ENCODE results near the gene LRMDA.

The LRMDA gene

DNA sequence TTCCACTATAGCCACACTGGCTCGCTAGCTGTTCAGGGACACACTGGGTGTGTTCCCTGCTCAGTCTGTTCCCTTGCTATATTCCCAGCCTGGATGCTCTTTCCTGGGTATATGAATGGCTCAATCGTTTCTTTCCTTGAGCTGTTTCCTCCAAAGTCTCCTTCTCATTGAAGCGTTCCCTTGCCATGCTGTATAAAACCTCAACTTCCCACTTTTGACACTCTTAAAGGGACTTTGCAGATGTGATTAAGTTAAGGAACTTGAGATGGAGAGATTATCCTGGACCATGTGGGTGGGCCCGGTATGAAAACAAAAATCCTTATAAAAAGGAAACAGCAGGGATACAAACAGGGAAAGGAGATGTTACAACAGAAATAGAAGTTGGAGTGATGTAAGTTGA lies 973.1 kb downstream of the LRMDA start:
- H3K4me1 Mint-ChIP-seq: no peaks in the 10 kb centered on the region

DNA sequence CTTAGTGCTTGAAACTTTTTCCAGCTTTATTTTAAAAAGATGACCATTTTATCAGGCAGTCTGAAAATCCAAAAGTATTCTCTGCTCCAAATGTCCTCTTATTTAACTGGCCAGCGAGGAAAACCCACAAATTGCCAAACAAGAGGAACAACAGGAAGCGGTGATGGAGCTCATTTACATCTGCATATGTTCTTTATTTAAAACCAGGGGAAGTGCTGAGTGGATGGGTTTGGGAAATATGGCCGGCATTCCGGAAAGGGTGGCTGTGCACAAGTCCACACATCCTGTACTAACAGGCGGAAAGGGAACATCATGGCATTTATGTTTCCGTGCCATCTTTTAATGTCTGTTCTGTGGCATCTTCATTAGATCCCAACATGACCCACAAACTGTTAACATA lies 974.5 kb downstream of the LRMDA start:
- Mint-ChIP-seq H3K27ac (no peak overlapping the region), H3K9me3 (peaks cover 0 to 20% of the 10 kb centered on the region in 2 donors), H3K27me3 (no peaks in the 10 kb centered on the region), H3K4me3 (no peak overlapping the region), H3K4me1 (no peaks in the 10 kb centered on the region)
- DNase-seq (no peak), ATAC-seq (no peak)

More for the DNA sequence above, 973.1 kb downstream of the LRMDA start:
- ATAC-seq (no peak), DNase-seq (no peak)
- Mint-ChIP-seq H3K27ac (no peak overlapping the region), H3K27me3 (no peaks in the 10 kb centered on the region), H3K4me3 (no peak overlapping the region), H3K9me3 (peaks cover 4 to 27% of the 10 kb centered on the region in 2 donors)

DNA sequence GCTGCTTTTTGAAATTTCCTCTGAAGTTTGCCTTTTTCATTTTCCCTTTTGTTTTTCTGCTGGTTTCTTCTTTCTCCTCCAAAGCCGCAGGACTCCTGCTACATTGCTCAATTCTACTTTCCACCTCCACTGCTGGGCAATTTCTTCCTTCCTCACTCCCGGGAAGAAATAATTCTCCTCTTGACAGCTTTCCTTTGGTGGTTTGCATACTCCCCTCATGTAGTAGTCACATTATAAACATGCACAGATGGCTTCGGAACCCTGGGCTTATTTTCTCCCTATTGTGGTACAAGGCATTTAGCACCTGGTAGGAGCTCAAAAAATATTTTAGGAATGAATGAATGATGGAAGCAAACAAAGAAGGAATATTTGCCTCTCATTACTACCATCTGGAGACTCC lies 977.2 kb downstream of the LRMDA start:
- DNase-seq: no peak
- no peaks in the 10 kb centered on the region for H3K27me3 Mint-ChIP-seq
- H3K4me3 Mint-ChIP-seq: no peak overlapping the region
- peaks cover 5 to 20% of the 10 kb centered on the region in 2 donors for H3K9me3 Mint-ChIP-seq
- no peak overlapping the region for H3K27ac Mint-ChIP-seq
- no peaks in the 10 kb centered on the region for H3K4me1 Mint-ChIP-seq
- no peak for ATAC-seq

DNA sequence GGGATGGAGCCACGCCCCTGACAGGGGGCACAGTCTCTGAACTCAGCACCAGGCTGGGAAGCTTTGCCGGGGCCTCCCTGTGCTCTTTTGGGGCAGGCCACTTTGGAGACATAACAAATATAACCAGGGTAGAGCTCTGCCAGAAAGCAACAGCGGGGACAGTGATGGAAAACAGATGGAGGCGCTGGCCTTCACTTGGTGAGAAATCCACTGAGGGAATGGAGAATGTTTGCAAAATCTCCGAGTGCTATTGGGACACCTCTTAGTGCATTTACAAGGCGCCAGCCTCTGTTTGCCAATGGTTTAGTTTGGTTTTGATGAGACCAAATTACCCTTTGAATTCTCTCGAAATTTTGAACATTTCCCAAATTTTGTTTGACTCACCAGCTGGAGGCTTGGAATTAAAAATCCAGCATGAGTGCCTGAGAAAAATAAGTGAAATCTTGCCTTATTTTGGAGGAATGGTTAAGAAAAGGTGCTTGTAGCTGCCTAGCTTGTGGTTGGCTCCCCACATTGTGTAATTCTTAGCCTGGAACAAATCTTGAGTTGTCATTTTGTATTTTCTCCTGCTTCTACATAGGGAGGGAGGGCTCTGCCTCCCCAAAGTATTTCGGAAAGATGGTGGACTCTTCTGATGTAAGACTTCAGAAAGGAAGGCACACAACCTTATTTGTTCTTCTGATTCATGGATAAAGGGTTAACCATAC lies 980.5 kb downstream of the LRMDA start:
- no peaks in the 10 kb centered on the region for H3K27me3 Mint-ChIP-seq
- peaks cover 5 to 11% of the 10 kb centered on the region in 2 donors for H3K9me3 Mint-ChIP-seq
- no peaks in the 10 kb centered on the region for H3K4me1 Mint-ChIP-seq
- ATAC-seq (no peak), DNase-seq (no peak)
- no peak overlapping the region for H3K4me3 Mint-ChIP-seq
- H3K27ac Mint-ChIP-seq: no peak overlapping the region

DNA sequence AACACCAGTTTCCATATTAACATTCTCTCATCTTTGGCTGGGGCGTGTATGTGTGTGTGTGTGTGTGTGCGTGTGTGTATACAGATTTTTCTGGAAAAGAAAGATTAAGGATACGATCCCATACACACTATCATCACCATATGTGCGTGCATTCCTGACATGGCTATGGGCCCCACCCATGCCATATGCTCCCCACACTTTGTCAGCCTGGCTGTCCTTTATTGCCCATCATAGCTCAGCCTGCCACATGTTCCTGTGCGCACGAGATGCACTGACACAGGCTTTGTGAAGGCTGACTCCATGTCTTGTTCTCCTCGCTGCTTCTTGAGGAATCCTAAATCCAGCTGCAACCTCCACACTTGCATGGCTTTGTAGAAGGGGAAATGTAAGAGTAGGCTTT lies 984.1 kb downstream of the LRMDA start:
- no peak overlapping the region for H3K4me3 Mint-ChIP-seq
- no peak for ATAC-seq
- H3K4me1 Mint-ChIP-seq: no peaks in the 10 kb centered on the region
- no peak for DNase-seq
- peaks cover 5 to 7% of the 10 kb centered on the region in 2 donors for H3K9me3 Mint-ChIP-seq
- H3K27ac Mint-ChIP-seq: no peak overlapping the region
- no peaks in the 10 kb centered on the region for H3K27me3 Mint-ChIP-seq

DNA sequence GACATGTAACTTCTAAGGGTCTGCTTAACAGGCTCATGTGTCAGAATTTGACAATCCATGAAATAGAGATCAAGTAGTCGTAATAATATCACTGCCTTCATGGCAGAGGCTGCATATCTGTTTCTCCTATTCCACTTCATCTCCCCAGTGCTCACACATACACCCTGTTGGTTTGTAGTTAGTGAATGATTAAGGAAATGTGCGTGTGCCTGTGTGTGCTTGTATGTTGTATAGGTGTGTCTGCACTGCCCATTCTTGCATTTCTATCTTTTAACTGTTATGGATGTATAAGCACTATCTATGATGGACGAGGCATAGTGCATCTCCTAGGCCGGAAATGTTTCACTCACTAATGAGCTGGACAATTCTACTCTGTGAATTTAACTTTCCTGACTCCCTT lies 985.2 kb downstream of the LRMDA start:
- Mint-ChIP-seq H3K27me3 (no peaks in the 10 kb centered on the region), H3K9me3 (peaks cover 5 to 7% of the 10 kb centered on the region in 2 donors), H3K4me1 (no peaks in the 10 kb centered on the region), H3K4me3 (no peak overlapping the region), H3K27ac (no peak overlapping the region)
- DNase-seq: no peak
- ATAC-seq: no peak

DNA sequence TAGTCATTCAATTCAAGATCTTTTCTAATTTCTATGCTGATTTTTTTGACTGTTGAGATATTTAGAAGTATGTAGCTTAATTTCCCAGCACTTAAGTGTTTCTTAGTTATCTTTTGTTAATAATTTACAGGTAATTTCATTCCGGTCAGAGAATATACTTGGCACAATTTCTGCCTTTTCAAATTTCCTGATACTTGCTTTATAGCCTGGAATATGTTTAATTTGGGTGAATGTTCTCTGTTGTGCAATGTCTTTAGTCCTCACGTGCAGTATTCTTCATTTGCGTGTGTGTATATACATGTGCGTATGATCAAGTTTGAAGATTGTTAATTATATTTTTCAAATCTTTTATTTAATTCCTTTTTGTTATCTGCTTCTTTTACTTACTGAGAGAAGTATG lies 989.3 kb downstream of the LRMDA start:
- DNase-seq (no peak), ATAC-seq (no peak)
- Mint-ChIP-seq H3K4me1 (no peaks in the 10 kb centered on the region), H3K4me3 (no peak overlapping the region), H3K9me3 (no peaks in the 10 kb centered on the region), H3K27me3 (no peaks in the 10 kb centered on the region), H3K27ac (no peak overlapping the region)

DNA sequence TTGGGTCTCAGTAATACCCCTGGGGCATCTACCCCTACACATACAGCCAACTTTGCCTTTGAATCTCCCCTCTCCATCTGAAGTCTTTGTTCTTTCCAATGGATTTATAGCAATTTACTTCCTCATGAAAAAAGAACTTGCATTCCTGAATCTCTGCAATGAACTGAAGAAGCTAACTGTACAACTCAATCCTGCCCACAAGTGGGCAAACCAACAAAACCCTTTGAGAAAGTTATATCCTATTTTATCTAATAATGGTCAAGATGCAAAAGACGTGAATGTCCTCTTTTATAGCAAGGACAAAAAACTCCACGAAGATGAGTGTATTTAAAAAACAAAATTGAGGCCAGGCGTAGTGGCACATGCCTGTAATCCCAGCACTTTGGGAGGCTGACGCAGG lies 991.3 kb downstream of the LRMDA start:
- H3K4me3 Mint-ChIP-seq: no peak overlapping the region
- H3K27ac Mint-ChIP-seq: no peak overlapping the region
- ATAC-seq: no peak
- no peaks in the 10 kb centered on the region for H3K9me3 Mint-ChIP-seq
- no peaks in the 10 kb centered on the region for H3K4me1 Mint-ChIP-seq
- DNase-seq: no peak
- H3K27me3 Mint-ChIP-seq: no peaks in the 10 kb centered on the region

DNA sequence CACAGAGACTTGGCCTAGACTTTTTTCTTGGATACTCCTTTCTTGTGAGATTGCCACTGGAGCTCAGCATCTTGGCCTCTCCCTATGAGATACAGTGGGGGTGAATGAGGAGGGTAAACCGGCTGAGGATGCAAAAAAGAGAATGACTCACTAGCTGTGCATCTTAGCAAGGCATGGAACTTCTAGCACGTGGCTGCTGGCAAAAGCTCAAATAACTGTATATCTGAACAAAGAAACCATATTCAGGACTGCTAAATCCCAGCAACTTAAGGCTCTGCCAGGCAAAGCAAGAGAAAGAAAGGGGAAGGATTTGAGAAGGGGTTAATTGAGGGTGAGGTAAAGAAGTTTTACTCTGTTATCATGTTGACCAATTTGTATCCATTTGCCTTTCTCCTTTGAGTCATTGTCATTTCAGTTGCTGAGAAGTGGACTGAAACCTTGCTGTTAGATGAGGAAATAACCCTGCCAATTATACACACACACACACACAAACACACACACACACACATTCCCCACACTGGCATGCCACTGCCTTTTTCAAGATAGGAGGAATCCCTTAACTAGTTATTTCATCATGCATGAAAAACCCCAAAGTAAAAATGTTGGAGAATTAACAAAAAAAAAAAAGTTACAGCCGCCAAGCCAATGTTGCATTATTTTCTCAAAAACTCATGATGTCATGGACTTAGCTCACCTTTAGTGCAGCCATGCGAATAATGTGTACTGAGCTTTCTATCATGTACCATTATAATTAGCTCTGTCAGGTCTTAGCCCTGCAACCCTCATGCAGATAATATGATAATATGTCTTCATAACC lies 997.3 kb downstream of the LRMDA start:
- Mint-ChIP-seq H3K9me3 (no peaks in the 10 kb centered on the region), H3K4me1 (no peaks in the 10 kb centered on the region), H3K27me3 (no peaks in the 10 kb centered on the region), H3K4me3 (no peak overlapping the region), H3K27ac (no peak overlapping the region)
- DNase-seq (no peak), ATAC-seq (no peak)

DNA sequence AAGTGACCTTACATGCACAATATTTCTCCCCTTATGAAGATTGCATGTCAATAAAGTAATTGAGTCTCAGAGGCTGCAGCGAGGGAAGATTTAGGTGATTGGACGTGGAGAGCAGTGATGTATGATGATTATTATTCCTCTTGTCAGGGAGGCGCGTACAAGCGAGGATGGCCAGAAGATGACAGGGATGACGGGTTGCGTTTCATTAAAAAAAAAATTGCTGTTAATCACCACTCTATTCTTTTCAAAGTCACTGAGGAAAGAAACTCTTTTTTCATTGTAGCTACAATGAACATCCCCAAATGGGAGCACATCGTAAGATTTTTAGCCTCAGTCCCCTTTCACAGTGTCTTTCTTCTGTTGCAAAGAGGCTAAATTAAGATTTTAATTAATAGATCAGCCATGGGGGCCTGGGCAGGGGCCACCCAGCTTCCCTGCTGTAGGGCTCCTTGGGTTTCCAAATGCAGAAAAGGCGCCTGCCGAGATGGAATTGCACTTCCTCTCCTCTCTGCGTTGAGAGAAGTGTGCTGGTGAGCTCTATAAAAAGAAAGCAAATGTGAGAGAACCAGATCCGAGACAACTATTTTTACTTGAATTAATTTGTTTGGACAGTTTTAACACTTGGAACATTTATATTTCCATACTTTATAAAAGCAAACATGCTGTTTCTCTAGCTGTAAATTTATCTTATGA lies 998.1 kb downstream of the LRMDA start:
- H3K27me3 Mint-ChIP-seq: no peaks in the 10 kb centered on the region
- H3K4me3 Mint-ChIP-seq: no peak overlapping the region
- no peak for ATAC-seq
- H3K9me3 Mint-ChIP-seq: no peaks in the 10 kb centered on the region
- no peak for DNase-seq
- no peak overlapping the region for H3K27ac Mint-ChIP-seq
- no peaks in the 10 kb centered on the region for H3K4me1 Mint-ChIP-seq

DNA sequence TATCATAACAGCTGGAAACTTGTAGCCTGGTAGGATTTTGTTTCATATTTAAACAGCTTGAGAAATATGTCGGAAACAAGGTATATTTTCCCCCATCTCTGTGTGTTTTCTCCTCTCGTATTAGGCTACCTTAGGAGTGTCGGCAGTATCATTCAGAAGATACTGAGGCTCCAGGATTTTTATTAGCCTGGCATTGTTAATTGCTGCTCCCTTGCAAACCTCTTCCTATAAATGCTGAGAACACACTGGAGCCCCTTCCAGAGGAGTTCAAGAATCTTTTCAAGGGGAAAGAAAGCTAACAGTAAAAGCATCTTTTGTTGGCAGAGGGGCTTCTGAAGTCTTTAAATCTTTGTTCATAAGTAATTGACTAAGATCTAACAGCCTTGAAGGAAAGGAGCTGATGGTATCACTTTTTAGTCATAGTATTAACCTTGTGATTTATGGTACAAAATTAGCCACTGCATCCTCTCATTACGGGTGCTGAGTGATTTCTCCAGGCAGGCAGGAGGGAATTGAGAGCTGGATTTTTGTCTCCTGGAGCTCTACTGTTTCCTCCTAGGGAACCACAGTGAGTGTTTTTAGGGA lies 998.7 kb downstream of the LRMDA start:
- no peak for DNase-seq
- ATAC-seq: no peak
- H3K4me1 Mint-ChIP-seq: no peaks in the 10 kb centered on the region
- H3K27ac Mint-ChIP-seq: no peak overlapping the region
- no peak overlapping the region for H3K4me3 Mint-ChIP-seq
- no peaks in the 10 kb centered on the region for H3K27me3 Mint-ChIP-seq
- no peaks in the 10 kb centered on the region for H3K9me3 Mint-ChIP-seq

DNA sequence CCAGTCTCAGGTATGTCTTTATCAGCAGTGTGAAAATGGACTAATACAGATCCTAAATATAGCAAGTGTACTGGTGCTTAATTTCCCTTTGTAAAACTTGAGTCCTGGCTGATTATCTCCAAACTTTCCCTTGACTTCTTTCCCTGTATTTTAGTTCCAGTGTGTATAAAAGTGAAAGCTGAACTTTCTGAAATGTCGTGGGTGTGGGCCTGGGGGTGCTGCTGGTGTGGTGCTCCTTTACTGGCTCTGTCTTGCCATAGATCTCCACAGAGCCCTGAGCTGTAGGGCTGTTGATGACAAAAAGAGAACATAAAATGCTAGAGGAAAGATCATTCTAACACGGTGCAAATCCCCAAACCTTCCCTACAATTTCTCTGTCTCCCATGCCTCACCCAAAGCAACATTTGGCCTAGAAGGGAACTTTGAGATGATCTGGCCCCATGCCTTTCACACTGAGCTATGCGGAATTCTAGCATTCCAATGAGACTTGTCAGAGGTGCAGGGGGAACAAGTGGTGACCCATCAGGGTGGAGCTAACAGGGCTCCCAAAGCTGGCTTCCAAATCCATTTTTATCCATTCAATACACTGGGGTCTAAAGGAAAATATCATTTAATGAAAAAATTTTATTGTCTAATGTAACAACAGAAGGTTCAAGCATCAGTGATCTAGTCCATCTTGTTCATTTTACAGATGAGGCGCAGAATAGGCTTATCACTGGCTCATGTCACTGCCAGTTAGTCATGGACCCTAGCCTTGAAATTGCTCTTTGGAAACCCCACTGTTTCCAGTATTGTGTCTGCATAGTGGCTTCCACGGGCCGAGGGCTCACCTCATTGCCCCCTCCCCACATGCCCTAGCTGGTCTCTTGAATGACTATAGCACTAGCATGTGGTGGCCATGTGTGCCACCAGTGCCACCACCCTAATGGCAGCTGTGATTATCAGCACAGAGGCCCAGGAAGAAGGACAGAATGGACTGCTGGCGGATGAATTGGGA lies 1000.9 kb downstream of the LRMDA start:
- H3K27ac Mint-ChIP-seq: no peak overlapping the region
- no peak for DNase-seq

DNA sequence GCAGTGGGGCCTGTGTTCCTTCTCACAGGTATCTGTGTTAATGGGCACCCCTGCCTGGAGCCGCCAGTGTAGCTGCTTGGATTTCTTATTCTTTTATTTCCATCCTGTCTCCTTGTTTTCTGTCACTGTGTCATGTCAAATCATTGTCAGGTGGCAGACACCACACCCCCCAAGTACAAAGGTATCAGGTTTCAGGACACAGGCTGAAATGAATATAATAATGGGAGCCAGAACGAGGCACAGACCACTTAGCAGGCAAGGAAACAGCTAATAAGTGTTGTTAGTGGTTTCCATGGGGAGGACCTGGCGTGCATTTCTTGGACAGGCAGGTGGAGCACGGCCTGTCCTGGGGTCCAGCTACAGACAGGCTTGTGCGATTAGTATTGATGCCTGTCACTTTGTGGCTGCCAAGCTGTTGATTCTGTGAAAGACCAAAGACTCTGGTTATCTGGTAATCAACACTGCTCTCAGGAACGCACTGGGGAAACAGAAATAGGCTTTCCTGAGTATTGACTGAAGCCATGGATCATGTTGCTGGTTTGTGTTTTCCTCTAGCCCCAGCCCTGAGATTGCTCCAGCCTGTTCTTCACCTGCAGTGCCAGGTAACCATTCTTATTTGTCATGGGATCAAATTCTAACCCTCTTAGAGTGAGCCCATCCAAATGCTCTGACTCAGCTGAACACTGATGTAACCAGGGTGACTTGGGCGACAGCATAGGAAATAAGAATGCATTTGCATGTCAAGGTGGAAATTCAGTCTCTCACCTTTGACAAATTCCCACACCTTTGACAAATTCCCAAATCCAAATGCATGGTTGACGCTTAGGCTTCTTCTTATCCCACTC lies 1002.0 kb downstream of the LRMDA start:
- Mint-ChIP-seq H3K9me3 (no peaks in the 10 kb centered on the region), H3K27me3 (no peaks in the 10 kb centered on the region), H3K4me1 (no peaks in the 10 kb centered on the region), H3K27ac (no peak overlapping the region), H3K4me3 (no peak overlapping the region)
- ATAC-seq: no peak
- DNase-seq: no peak

More for the DNA sequence above, 1000.9 kb downstream of the LRMDA start:
- H3K4me3 Mint-ChIP-seq: no peak overlapping the region
- no peaks in the 10 kb centered on the region for H3K27me3 Mint-ChIP-seq
- H3K9me3 Mint-ChIP-seq: no peaks in the 10 kb centered on the region
- no peaks in the 10 kb centered on the region for H3K4me1 Mint-ChIP-seq
- no peak for ATAC-seq

DNA sequence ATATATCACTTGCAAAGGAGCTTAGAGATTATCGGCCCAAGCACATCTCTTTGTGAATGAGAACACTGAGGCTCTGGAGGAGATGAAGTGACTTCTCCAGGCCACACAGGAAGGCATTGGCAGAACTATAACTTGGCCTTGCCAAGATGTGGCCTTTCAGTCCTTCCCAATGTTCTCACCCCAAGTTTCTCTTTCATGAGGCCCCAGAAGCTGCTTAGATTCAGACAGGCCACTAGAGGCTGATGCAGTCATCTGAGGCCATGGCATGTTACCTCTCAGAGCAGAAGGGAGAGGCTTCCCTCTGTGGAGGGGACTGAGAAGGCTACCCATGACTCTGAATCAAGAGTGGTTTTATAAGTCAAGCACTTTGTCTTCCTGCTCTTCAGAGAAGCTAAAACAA lies 1003.7 kb downstream of the LRMDA start:
- Mint-ChIP-seq H3K4me1 (no peaks in the 10 kb centered on the region), H3K27ac (no peak overlapping the region), H3K9me3 (no peaks in the 10 kb centered on the region), H3K4me3 (no peak overlapping the region), H3K27me3 (no peaks in the 10 kb centered on the region)
- no peak for DNase-seq
- ATAC-seq: no peak

All from stimulated activated naive CD8-positive, alpha-beta T cell treated with anti-CD3 and anti-CD28 coated beads, Interleukin-15, amount 100 ng/mL, for 72 hours (primary cell).